ENCODE data around the gene KLHL26.

DNA sequence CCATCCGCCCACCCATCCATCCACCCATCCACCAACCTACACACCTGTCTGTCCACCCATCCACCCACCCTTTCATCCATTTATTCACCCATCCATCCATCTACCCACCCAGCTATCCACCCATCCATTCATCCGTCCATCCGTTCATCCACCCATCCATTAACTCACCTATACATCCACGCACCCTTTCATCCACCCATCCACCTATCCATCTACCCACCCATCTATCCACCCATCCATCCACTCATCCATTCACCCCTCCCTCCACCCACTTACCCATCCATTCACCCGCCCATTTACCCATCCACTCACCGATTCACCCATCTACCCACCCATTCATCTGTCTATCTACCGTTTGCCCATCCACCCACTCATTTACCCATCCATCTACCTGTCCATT is 17.6 kb downstream of the KLHL26 start:
- TF ChIP-seq, protein P1, sequence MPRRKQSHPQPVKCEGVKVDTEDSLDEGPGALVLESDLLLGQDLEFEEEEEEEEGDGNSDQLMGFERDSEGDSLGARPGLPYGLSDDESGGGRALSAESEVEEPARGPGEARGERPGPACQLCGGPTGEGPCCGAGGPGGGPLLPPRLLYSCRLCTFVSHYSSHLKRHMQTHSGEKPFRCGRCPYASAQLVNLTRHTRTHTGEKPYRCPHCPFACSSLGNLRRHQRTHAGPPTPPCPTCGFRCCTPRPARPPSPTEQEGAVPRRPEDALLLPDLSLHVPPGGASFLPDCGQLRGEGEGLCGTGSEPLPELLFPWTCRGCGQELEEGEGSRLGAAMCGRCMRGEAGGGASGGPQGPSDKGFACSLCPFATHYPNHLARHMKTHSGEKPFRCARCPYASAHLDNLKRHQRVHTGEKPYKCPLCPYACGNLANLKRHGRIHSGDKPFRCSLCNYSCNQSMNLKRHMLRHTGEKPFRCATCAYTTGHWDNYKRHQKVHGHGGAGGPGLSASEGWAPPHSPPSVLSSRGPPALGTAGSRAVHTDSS (tag by site-specific recombination; IDR thresholded peaks at IDR 0.05): no peak
- TF ChIP-seq ZNF26 (tag by site-specific recombination; IDR thresholded peaks at IDR 0.05): no peak
- TF ChIP-seq, protein P2, sequence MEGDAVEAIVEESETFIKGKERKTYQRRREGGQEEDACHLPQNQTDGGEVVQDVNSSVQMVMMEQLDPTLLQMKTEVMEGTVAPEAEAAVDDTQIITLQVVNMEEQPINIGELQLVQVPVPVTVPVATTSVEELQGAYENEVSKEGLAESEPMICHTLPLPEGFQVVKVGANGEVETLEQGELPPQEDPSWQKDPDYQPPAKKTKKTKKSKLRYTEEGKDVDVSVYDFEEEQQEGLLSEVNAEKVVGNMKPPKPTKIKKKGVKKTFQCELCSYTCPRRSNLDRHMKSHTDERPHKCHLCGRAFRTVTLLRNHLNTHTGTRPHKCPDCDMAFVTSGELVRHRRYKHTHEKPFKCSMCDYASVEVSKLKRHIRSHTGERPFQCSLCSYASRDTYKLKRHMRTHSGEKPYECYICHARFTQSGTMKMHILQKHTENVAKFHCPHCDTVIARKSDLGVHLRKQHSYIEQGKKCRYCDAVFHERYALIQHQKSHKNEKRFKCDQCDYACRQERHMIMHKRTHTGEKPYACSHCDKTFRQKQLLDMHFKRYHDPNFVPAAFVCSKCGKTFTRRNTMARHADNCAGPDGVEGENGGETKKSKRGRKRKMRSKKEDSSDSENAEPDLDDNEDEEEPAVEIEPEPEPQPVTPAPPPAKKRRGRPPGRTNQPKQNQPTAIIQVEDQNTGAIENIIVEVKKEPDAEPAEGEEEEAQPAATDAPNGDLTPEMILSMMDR (tag by site-specific recombination; IDR thresholded peaks at IDR 0.05): no peak

Measured in HEK293 (cell line).